PFSK-1 (cell line): ENCODE results near the gene ARPC2.

Experiments used
- FOXP2 ChIP-seq: optimal IDR thresholded peaks from 2 replicates; pipeline ENCODE3; 2011; ENCODE audit warnings: borderline replicate concordance, control low read depth, inconsistent platforms; ENCODE audit not compliant: insufficient read depth; ENCODE audit errors: extremely low read length, extremely low read depth
- POLR2AphosphoS5 ChIP-seq: IDR thresholded peaks from 2 replicates; pipeline ENCODE4 v1.6.1; 2012; ENCODE audit warnings: low read depth, mild to moderate bottlenecking, control low read depth, low read length, moderate library complexity
- REST ChIP-seq, 2 experiments: IDR thresholded peaks; 2 replicates each; pipeline versions ENCODE4 v1.6.1 to v1.8.0; 2011 to 2012; ENCODE audit warnings: low read depth in 2 of 2, low read length in 2 of 2, control low read depth in 1 of 2, inconsistent platforms in 1 of 2, mild to moderate bottlenecking in 1 of 2, moderate library complexity in 1 of 2; ENCODE audit not compliant: insufficient read depth in 1 of 2
- SIN3A ChIP-seq: IDR thresholded peaks from 2 replicates; pipeline ENCODE4 v1.6.1; 2012; ENCODE audit warnings: mild to moderate bottlenecking, low read length, moderate library complexity, borderline replicate concordance; ENCODE audit not compliant: insufficient read depth
- TAF1 ChIP-seq: IDR thresholded peaks from 2 replicates; pipeline ENCODE4 v1.6.1; 2012; ENCODE audit warnings: low read length, control low read depth, borderline replicate concordance; ENCODE audit not compliant: insufficient read depth

Gene ARPC2

DNA sequence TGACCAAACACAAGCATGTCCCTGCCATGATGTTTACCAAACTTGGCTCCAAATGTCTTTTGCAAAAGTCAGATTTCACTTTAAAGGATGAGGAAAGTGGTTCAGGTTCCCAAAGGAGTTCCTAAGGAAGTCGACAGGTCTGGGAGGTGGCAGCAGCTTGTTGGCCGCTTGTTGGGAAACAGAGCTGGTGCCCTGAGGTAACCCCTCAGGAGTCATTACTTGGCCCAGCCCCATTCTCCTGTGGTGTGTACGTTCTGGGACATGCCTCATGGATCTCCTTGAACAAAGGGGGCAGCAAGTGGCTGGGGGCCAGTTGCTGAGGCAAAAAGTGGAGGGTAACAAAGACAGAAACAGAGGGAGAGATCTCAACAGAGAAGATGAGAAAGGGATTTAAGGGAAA is 64.5 kb downstream of the ARPC2 start:
- no peak for TF ChIP-seq REST (IDR thresholded peaks at IDR 0.05; ENCODE audit: insufficient read depth in 1 of 2, low read depth in 2 of 2, low read length in 2 of 2)
- TF ChIP-seq FOXP2, result no peak
- no peak for TF ChIP-seq SIN3A
- TF ChIP-seq TAF1, result no peak
- TF ChIP-seq POLR2AphosphoS5, result no peak

GRCh38 chr2:218282173-218282991 is 65.4 kb downstream of the ARPC2 start:
- TF ChIP-seq FOXP2, result no peak

DNA sequence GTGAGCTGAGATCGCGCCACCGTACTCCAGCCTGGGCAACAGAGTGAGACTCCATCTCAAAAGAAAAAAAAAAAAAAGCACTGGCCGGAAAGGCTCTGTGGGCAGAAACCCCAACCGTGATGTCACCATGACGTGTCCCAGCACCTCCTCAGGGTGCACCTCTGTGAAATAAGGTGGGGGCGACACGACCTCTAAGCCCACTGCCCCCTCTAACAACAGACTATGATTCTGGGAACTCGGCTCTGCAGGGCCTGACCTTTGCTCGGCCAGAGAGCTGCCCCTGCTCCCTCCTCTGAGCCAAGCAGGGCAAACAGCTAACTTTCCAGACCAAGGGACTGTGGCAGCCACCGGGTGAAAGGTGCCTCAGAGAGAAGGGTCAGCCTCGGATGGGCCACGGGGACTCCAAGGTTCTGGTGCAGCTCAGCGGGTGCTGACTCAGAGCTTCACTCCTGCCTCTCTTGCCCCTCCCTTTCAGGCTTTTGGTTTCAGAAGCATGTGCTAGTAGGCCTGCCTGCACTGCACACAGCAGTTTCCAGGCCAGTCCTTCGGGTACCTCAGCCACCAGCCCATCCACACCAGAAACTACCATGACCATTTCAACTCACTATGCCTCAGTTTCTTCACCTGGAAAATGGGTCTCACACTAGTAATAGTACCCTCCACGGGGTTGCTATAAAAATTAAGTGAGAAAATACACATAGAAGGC is 67.3 kb downstream of the ARPC2 start:
- TF ChIP-seq TAF1 (no peak), FOXP2 (no peak), REST (IDR thresholded peaks at IDR 0.05; ENCODE audit: insufficient read depth in 1 of 2, low read depth in 2 of 2, low read length in 2 of 2) (no peak), POLR2AphosphoS5 (no peak), SIN3A (no peak)

DNA sequence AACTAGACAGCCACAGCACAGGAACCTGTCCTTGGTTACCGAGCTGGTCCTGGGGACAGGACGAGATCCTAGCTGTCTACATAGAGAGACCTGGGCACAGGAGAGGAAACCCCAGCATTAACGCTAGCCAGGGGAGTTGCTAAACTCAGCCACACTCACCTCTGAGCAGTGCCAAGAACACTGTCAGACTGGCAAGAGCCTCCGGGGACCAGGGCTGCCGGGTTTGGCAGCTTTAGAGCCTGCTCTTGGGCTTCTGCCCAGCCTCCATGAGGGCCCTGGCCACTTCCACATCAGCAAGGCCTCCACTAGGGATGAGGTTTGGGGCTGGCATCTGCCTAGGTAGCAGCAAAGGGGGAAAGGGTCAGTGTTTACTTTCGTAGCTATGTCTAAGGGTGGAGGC is 68.6 kb downstream of the ARPC2 start:
- TF ChIP-seq TAF1 (no peak), REST (IDR thresholded peaks at IDR 0.05; ENCODE audit: insufficient read depth in 1 of 2, low read depth in 2 of 2, low read length in 2 of 2) (no peak), FOXP2 (no peak), POLR2AphosphoS5 (no peak), SIN3A (no peak)

GRCh38 chr2:218286570-218287459 is 69.8 kb downstream of the ARPC2 start:
- 0 out of 2 replicates have a peak, but pooled peaks have one; percentile 56 for TF ChIP-seq SIN3A
- TF ChIP-seq POLR2AphosphoS5, result no peak
- TF ChIP-seq TAF1, result no peak
